HG02759 (cell line): Measurements from ENCODE around the gene LRRFIP1.

ENCODE experiments used
- ATAC-seq: cut with Tn5 transposase; IDR thresholded peaks from one replicate; pipeline ENCODE4 v1.9.1; 2021; ENCODE audit warnings: mild to moderate bottlenecking, moderate library complexity; ENCODE audit not compliant: unreplicated experiment

The LRRFIP1 gene

GRCh38 chr2:237819231-237819630 lies 191.8 kb downstream of the LRRFIP1 start:
- no peak for ATAC-seq

GRCh38 chr2:237820421-237820820 lies 193.0 kb downstream of the LRRFIP1 start:
- no peak for ATAC-seq

- no peak for ATAC-seq
Observed at GRCh38 chr2:237823544-237823943, 196.2 kb downstream of the LRRFIP1 start.

- ATAC-seq: no peak
Observed at GRCh38 chr2:237824085-237824484, 196.7 kb downstream of the LRRFIP1 start.

- no peak for ATAC-seq
Observed at GRCh38 chr2:237827421-237827987, 200.1 kb downstream of the LRRFIP1 start.
